ENCODE data around the gene BRPF3. TPM values are rescaled to one million over a fixed set of nuclear protein-coding genes. Genes with fewer than 3 reads are reported as not detected.

BRPF3 gene
- total and polyA plus RNA-seq, 9 of the 15 experiments (the other 6 are each of a cell fraction or from before 2014, with no cell fraction given), result 2.2 to 19.3 (median 8.0) TPM

- TF ChIP-seq POLR2G (IDR thresholded peaks at IDR 0.05; ENCODE audit: low read depth, low read length), result peak; percentile 60
- peak; percentile 5; the same call in 1 of the 2 replicates for TF ChIP-seq EP400 (IDR thresholded peaks at IDR 0.05)
- no peak for TF ChIP-seq MED1 (CRISPR knock-in tag; IDR thresholded peaks at IDR 0.05; ENCODE audit: borderline replicate concordance)
- peak; percentile 70 for TF ChIP-seq ZFX (CRISPR knock-in tag; IDR thresholded peaks at IDR 0.05)
- TF ChIP-seq KLF10 (CRISPR knock-in tag; IDR thresholded peaks at IDR 0.05), result no peak
- TF ChIP-seq MAX (CRISPR knock-in tag; IDR thresholded peaks at IDR 0.05), result peak; percentile 23; the same call in 1 of the 2 replicates
- 0 out of 2 replicates have a peak, but pooled peaks have one; percentile 48 for TF ChIP-seq ZBTB7A (IDR thresholded peaks at IDR 0.05; ENCODE audit: borderline replicate concordance, control insufficient read depth, low read depth, low read length)
- TF ChIP-seq HDGF (IDR thresholded peaks at IDR 0.05), result no peak
- peak; percentile 78 for TF ChIP-seq RBM25 (IDR thresholded peaks at IDR 0.05; ENCODE audit: low read depth, low read length, severe bottlenecking)
- no peak for TF ChIP-seq MIER1 (IDR thresholded peaks at IDR 0.05; ENCODE audit: low read depth)
- peak; percentile 68 for TF ChIP-seq RBFOX2 (IDR thresholded peaks at IDR 0.05; ENCODE audit: low read depth, low read length)
- peak; percentile 76 for TF ChIP-seq ASH1L (IDR thresholded peaks at IDR 0.05; ENCODE audit: borderline replicate concordance, low read depth, partially characterized antibody)
- 0 out of 4 replicates have a peak, but pooled peaks of 1 of the 2 experiments have one; percentile 54 for TF ChIP-seq NONO (IDR thresholded peaks at IDR 0.05; ENCODE audit: low read depth in 2 of 2, low read length in 1 of 2)
- TF ChIP-seq TAF1 (IDR thresholded peaks at IDR 0.05; ENCODE audit: control insufficient read depth, extremely low read depth, insufficient read depth, low read length, severe bottlenecking), result peak; percentile 92
- no peak for TF ChIP-seq SMAD3 (CRISPR knock-in tag; conservative IDR thresholded peaks at IDR 0.05)
- TF ChIP-seq GABPB1 (CRISPR knock-in tag; IDR thresholded peaks at IDR 0.05), result peak; percentile 23; the same call in 1 of the 2 replicates
- TF ChIP-seq CHD2 (IDR thresholded peaks at IDR 0.05; ENCODE audit: low read depth, low read length), result peak; percentile 64; the same call in 1 of the 2 replicates
- no peak for TF ChIP-seq MITF (IDR thresholded peaks at IDR 0.05)
- no peak for TF ChIP-seq HDAC6 (IDR thresholded peaks at IDR 0.05; ENCODE audit: low read depth, low read length)
- TF ChIP-seq ZNF253 (CRISPR knock-in tag; conservative IDR thresholded peaks at IDR 0.05), result no peak
- TF ChIP-seq TBP (optimal IDR thresholded peaks at IDR 0.05; ENCODE audit: low read depth, low read length), result peak; percentile 92
- peak; percentile 72 for TF ChIP-seq TAF9B (IDR thresholded peaks at IDR 0.05; ENCODE audit: partially characterized antibody)
- TF ChIP-seq PKNOX1 (IDR thresholded peaks at IDR 0.05), result peak; percentile 99
- TF ChIP-seq BRD4 (IDR thresholded peaks at IDR 0.05), result peak; percentile 67; the same call in 1 of the 2 replicates
- TF ChIP-seq SP2 (IDR thresholded peaks at IDR 0.05; ENCODE audit: extremely low read depth, low read depth, low read length, poor library complexity, severe bottlenecking), result peak; percentile 85
- TF ChIP-seq ARNT (IDR thresholded peaks at IDR 0.05), result no peak
- no peak for TF ChIP-seq U2AF2 (optimal IDR thresholded peaks at IDR 0.05; ENCODE audit: low read depth, low read length)
- TF ChIP-seq FOSL1 (tag; conservative IDR thresholded peaks at IDR 0.05), result 0 out of 2 replicates have a peak, but pooled peaks have one; percentile 30
Measured at GRCh38 chr6:36196880-36197548, 470 bp downstream of the BRPF3 start (continued).
